CD14-positive monocyte (primary cell): ENCODE results near the gene CYB5RL. TPM values are rescaled to one million over a fixed set of nuclear protein-coding genes. Genes with fewer than 3 reads are reported as not detected.

Source experiments
- DNase-seq, 3 donors: peaks; one replicate each; pipeline ENCODE4 v3.0.0-alpha.2; 2011 to 2022
- H2AFZ ChIP-seq: 2 replicates; pipeline ENCODE4 v1.6.0; 2012; ENCODE audit warnings: mild to moderate bottlenecking, low read depth, low read length, inconsistent platforms; ENCODE audit not compliant: insufficient read depth, poor library complexity, severe bottlenecking
- H3K27ac ChIP-seq, 2 donors: 1 replicate in 1 of 2; 2 replicates in 1 of 2; pipeline ENCODE4 v1.5.1; 2012 to 2013; ENCODE audit warnings: low read length in 2 of 2, control low read depth in 1 of 2, inconsistent platforms in 1 of 2, low read depth in 1 of 2, mild to moderate bottlenecking in 1 of 2
- H3K27me3 ChIP-seq, 2 donors: one replicate each; pipeline versions ENCODE4 v1.6.0 to v1.6.1; 2011 to 2013; ENCODE audit warnings: low read length in 2 of 2; ENCODE audit not compliant: control insufficient read depth in 2 of 2, insufficient read depth in 2 of 2
- H3K36me3 ChIP-seq, 2 donors: replicated peaks in 1 of 2; 1 replicate in 1 of 2; 2 replicates in 1 of 2; pipeline versions ENCODE4 v1.5.1 to v1.6.1; 2012 to 2013; ENCODE audit warnings: low read length in 2 of 2, control low read depth in 1 of 2, inconsistent platforms in 1 of 2, mild to moderate bottlenecking in 1 of 2; ENCODE audit not compliant: insufficient read depth in 2 of 2, control insufficient read depth in 1 of 2
- H3K4me1 ChIP-seq, 2 donors: 1 replicate in 1 of 2; 2 replicates in 1 of 2; pipeline versions ENCODE4 v1.5.1 to v1.6.1; 2012 to 2013; ENCODE audit warnings: low read length in 2 of 2, control low read depth in 1 of 2, inconsistent platforms in 1 of 2, mild to moderate bottlenecking in 1 of 2, moderate library complexity in 1 of 2; ENCODE audit not compliant: insufficient read depth in 2 of 2, control insufficient read depth in 1 of 2
- H3K4me2 ChIP-seq: replicated peaks from 2 replicates; pipeline ENCODE3; 2012; ENCODE audit warnings: low read length, moderate library complexity, mild to moderate bottlenecking; ENCODE audit not compliant: poor library complexity, severe bottlenecking; ENCODE audit errors: extremely low read depth
- H3K4me3 ChIP-seq, 3 experiments: fragments of 200-600 bp in 1 of 3; sonication (generic) in 1 of 3; replicated peaks in 1 of 3; 1 replicate in 2 of 3; 2 replicates in 1 of 3; pipeline ENCODE4 v1.5.1; 2011 to 2013; ENCODE audit warnings: low read length in 3 of 3, mild to moderate bottlenecking in 3 of 3, control low read depth in 2 of 3, low read depth in 2 of 3, inconsistent platforms in 1 of 3, moderate library complexity in 1 of 3
- H3K79me2 ChIP-seq: 2 replicates; pipeline ENCODE4 v1.6.0; 2012; ENCODE audit warnings: mild to moderate bottlenecking, control low read depth, inconsistent platforms, low read length, moderate library complexity; ENCODE audit not compliant: insufficient read depth
- H3K9ac ChIP-seq: 2 replicates; pipeline ENCODE4 v1.6.0; 2017; ENCODE audit warnings: low read length, mild to moderate bottlenecking; ENCODE audit not compliant: insufficient read depth, poor library complexity, severe bottlenecking
- H3K9me3 ChIP-seq, 2 donors: replicated peaks in 1 of 2; 1 replicate in 1 of 2; 2 replicates in 1 of 2; pipeline versions ENCODE4 v1.5.1 to v1.6.1; 2012 to 2013; ENCODE audit warnings: low read length in 2 of 2, control low read depth in 1 of 2; ENCODE audit not compliant: control insufficient read depth in 1 of 2, insufficient read depth in 1 of 2
- H4K20me1 ChIP-seq: 2 replicates; pipeline ENCODE4 v1.6.0; 2012; ENCODE audit warnings: mild to moderate bottlenecking, low read length, control low read depth, moderate library complexity; ENCODE audit not compliant: insufficient read depth
- H3K27ac Mint-ChIP-seq, 7 donors: one replicate each; pipeline ENCODE4 v1.8.0; 2020; ENCODE audit warnings: mild to moderate bottlenecking in 7 of 7, mixed read lengths in 7 of 7, moderate library complexity in 6 of 7, inconsistent platforms in 2 of 7
- H3K27me3 Mint-ChIP-seq, 3 donors: one replicate each; pipeline ENCODE4 v1.8.0; 2021 to 2022; ENCODE audit warnings: low read depth in 3 of 3, mild to moderate bottlenecking in 3 of 3, mixed read lengths in 3 of 3, moderate library complexity in 3 of 3, inconsistent platforms in 1 of 3
- H3K36me3 Mint-ChIP-seq, 2 donors: one replicate each; pipeline ENCODE4 v1.8.0; 2020; ENCODE audit warnings: mixed read lengths in 2 of 2, inconsistent platforms in 1 of 2, mild to moderate bottlenecking in 1 of 2
- H3K4me1 Mint-ChIP-seq: one replicate; pipeline ENCODE4 v1.8.0; 2020; ENCODE audit warnings: mild to moderate bottlenecking, mixed read lengths
- H3K4me3 Mint-ChIP-seq, 2 donors: one replicate each; pipeline ENCODE4 v1.8.0; 2020; ENCODE audit warnings: mild to moderate bottlenecking in 2 of 2, mixed read lengths in 2 of 2, moderate library complexity in 1 of 2
- H3K9me3 Mint-ChIP-seq, 7 donors: one replicate each; pipeline ENCODE4 v1.8.0; 2020 to 2022; ENCODE audit warnings: mixed read lengths in 7 of 7, mild to moderate bottlenecking in 6 of 7, moderate library complexity in 6 of 7, inconsistent platforms in 2 of 7
- CTCF ChIP-seq: fragments of 200-600 bp; IDR thresholded peaks from one replicate; pipeline ENCODE4 v1.8.0; 2022; ENCODE audit warnings: antibody characterized with exemption, mild to moderate bottlenecking
- WGBS: methylation state at CpG from one replicate; pipeline ENCODE4 v1.1.5; 2013; ENCODE audit warnings: missing lambda C conversion rate; ENCODE audit not compliant: insufficient coverage; 5-methylcytosine and 5-hydroxymethylcytosine counted together
- intact Hi-C, 2 donors: fragments of 100-400 bp; cut with micrococcal nuclease; formaldehyde crosslinking; loops; one replicate each; pipeline versions ENCODE4 v1.15.0 to v1.15.1; 2023
- polyA plus RNA-seq, 3 donors: library from polyadenylated mRNA; depleted of rRNA in 1 of 3; unstranded in 2 of 3; stranded (reverse) in 1 of 3; fragments of 300-500 nt in 2 of 3; fragments of >200 nt in 1 of 3; fragmentation: Illumina TruSeq in 2 of 3; gene quantifications; 1 replicate in 2 of 3; 2 replicates in 1 of 3; pipeline ENCODE4 v1.2.3, GENCODE V29; 2012 to 2021

Gene CYB5RL
- polyA plus RNA-seq, 3 donors, result 0.76 to 3.9 (median 1.5) TPM

- Histone ChIP-seq H3K4me1 (no peaks in the 10 kb centered on the region), H3K9ac (no peak overlapping the region), H3K4me3 (no peak overlapping the region), H3K36me3 (peaks cover 12 to 17% of the 10 kb centered on the region in 2 donors), H4K20me1 (no peaks in the 10 kb centered on the region), H3K4me2 (no peak overlapping the region), H3K9me3 (no peaks in the 10 kb centered on the region), H3K27me3 (no peaks in the 10 kb centered on the region), H2AFZ (no peak overlapping the region), H3K27ac (no peak overlapping the region), H3K79me2 (no peaks in the 10 kb centered on the region)
- TF ChIP-seq CTCF, result no peak
- 67% methylated on average over 3 of the region's 9 CpGs for WGBS
- intact Hi-C loops, result no loop called here
- no peaks in the 10 kb centered on the region for H3K9me3 Mint-ChIP-seq
- DNase-seq, result no peak
- peaks cover 0 to 1% (median 0%) of the 10 kb centered on the region in 3 donors for H3K27me3 Mint-ChIP-seq
- no peak overlapping the region for H3K4me3 Mint-ChIP-seq
- H3K36me3 Mint-ChIP-seq, result peaks cover 7 to 16% of the 10 kb centered on the region in 2 donors
- no peak overlapping the region for H3K27ac Mint-ChIP-seq
- H3K4me1 Mint-ChIP-seq, result peaks cover 4% of the 10 kb centered on the region
These were observed 26.1 kb downstream of the CYB5RL start for GRCh38 chr1:54173681-54174080.

GRCh38 chr1:54172614-54173599 lies 26.9 kb downstream of the CYB5RL start:
- no peak overlapping the region for H3K4me3 ChIP-seq
- H3K9ac ChIP-seq, result no peak overlapping the region
- H3K9me3 Mint-ChIP-seq, result no peaks in the 10 kb centered on the region
- peaks cover 0 to under 1% (median 0%) of the 10 kb centered on the region in 3 donors for H3K27me3 Mint-ChIP-seq
- WGBS, result 56% methylated on average over 5 of the region's 10 CpGs
- H3K4me3 Mint-ChIP-seq, result no peak overlapping the region
- intact Hi-C loops, result no loop called here
- TF ChIP-seq CTCF, result no peak
- peaks cover 7 to 13% of the 10 kb centered on the region in 2 donors for H3K36me3 ChIP-seq
- H3K9me3 ChIP-seq, result no peaks in the 10 kb centered on the region
- H2AFZ ChIP-seq, result no peak overlapping the region
- DNase-seq, result no peak
- H3K4me1 ChIP-seq, result no peaks in the 10 kb centered on the region
- no peaks in the 10 kb centered on the region for H4K20me1 ChIP-seq
- no peak overlapping the region for H3K4me2 ChIP-seq
- peak overlapping the region in 2 of 7 donors; percentile 70 to 85 for H3K27ac Mint-ChIP-seq
- H3K4me1 Mint-ChIP-seq, result peaks cover 4% of the 10 kb centered on the region
- H3K36me3 Mint-ChIP-seq, result peaks cover 5 to 9% of the 10 kb centered on the region in 2 donors
- no peaks in the 10 kb centered on the region for H3K27me3 ChIP-seq
- H3K27ac ChIP-seq, result no peak overlapping the region
- H3K79me2 ChIP-seq, result no peaks in the 10 kb centered on the region
